Activated naive CD8-positive, alpha-beta T cell (primary cell): ENCODE data around the gene STK17A.
"Not testable (repeated sequence)": the region's sequence is repeated elsewhere in the genome, so short reads cannot be mapped to it uniquely, and the experiment has no call there.

Experiments used
- H3K27ac Mint-ChIP-seq: one replicate; pipeline ENCODE4 v1.8.0; 2021; ENCODE audit warnings: mixed read lengths
- H3K27me3 Mint-ChIP-seq: one replicate; pipeline ENCODE4 v1.8.0; 2021; ENCODE audit warnings: mixed read lengths
- H3K36me3 Mint-ChIP-seq: one replicate; pipeline ENCODE4 v1.8.0; 2021; ENCODE audit warnings: mixed read lengths
- H3K4me1 Mint-ChIP-seq: one replicate; pipeline ENCODE4 v1.8.0; 2021; ENCODE audit warnings: low read depth, mixed read lengths
- H3K4me3 Mint-ChIP-seq: one replicate; pipeline ENCODE4 v1.8.0; 2021; ENCODE audit warnings: mild to moderate bottlenecking, mixed read lengths
- H3K9me3 Mint-ChIP-seq: one replicate; pipeline ENCODE4 v1.8.0; 2021; ENCODE audit warnings: low read depth, mixed read lengths

STK17A gene

DNA sequence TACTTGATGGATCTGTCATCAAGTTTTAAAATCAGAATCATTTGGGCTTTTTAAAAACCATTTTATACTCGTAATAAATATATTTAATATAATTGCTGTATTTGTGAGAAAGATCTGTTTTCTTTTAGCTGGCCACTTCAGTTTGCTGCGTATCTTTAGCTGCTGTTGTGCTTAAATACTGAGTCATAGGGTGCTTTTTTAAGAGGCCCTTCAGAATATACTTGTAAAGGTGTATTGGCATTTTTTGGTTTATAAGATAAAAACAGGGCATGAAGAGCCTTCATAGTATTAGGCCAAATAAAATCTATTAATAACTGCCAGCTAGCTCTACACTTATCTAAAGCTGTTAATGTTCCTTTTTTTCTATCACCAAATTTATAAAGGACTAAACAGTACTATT lies 43.8 kb downstream of the STK17A start:
- peaks cover 26% of the 10 kb centered on the region for H3K36me3 Mint-ChIP-seq
- no peaks in the 10 kb centered on the region for H3K9me3 Mint-ChIP-seq
- H3K4me1 Mint-ChIP-seq = peaks cover 91% of the 10 kb centered on the region
- H3K4me3 Mint-ChIP-seq = no peak overlapping the region
- no peaks in the 10 kb centered on the region for H3K27me3 Mint-ChIP-seq
- peak overlapping the region; percentile 84 for H3K27ac Mint-ChIP-seq

DNA sequence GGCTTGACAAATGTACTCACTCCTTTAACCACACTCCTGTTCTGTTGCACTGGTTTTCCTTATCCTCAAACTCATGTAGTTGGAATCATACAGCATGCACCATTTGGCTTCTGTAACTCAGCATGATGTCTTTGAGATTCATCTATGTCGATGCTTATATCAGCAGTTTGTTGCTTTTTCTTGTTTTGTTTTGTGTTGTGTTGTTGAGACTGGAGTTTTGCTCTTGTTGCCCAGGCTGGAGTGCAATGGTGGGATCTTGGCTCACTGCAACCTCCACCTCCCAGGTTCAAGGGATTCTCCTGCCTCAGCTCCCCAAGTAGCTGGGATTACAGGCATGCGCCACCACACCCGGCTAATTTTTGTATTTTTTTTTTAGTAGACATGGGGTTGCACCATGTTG lies 44.9 kb downstream of the STK17A start:
- H3K9me3 Mint-ChIP-seq, H3K27me3 Mint-ChIP-seq: not testable (repeated sequence)
- H3K4me3 Mint-ChIP-seq = peak overlapping the region; percentile 5
- peak overlapping the region; percentile 84 for H3K27ac Mint-ChIP-seq
- peaks cover 91% of the 10 kb centered on the region for H3K4me1 Mint-ChIP-seq
- peaks cover 31% of the 10 kb centered on the region for H3K36me3 Mint-ChIP-seq

DNA sequence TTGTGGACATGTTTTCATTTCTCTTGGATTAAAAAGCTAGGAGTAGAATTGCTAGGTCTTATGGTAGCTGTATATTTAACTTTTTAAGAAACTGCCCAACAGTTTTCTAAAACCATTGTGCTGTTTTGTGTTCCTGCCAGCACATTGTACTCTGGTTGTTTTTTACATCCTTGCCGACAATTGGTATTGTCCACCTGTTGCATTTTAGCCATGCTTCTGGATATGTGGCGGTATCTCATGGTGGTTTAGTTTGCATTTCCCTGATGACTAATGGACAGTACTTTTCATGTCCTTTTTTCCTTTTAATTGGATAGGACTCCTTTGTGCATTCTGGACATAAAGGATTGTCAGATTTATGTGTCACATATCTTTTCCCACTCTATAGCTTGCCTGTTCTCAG lies 45.5 kb downstream of the STK17A start:
- Mint-ChIP-seq H3K4me3 (no peak overlapping the region), H3K27ac (peak overlapping the region; percentile 84), H3K9me3 (no peaks in the 10 kb centered on the region), H3K27me3 (no peaks in the 10 kb centered on the region), H3K36me3 (peaks cover 35% of the 10 kb centered on the region), H3K4me1 (peaks cover 93% of the 10 kb centered on the region)

DNA sequence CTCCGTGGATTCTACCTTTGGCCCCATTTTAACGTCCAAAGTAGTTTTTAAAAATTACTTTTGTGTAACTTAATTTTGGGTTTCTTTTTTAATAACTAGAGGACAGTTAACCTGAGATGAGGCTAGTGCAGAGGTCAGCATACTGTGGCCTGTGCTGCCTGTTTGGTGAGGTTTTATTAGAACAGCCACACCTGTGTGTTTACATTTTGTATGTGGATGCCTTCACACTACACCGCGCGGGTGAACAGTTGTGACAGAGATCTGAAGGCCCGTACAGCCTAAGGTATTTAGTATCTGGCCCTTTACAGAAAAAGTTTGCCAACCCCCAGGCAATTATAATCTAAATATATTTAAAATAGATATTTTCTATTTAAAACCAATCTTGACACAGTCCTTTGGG lies 46.9 kb downstream of the STK17A start:
- Mint-ChIP-seq H3K9me3 (no peaks in the 10 kb centered on the region), H3K4me3 (peak overlapping the region; percentile 14), H3K27ac (peak overlapping the region; percentile 84), H3K4me1 (peaks cover 93% of the 10 kb centered on the region), H3K36me3 (peaks cover 36% of the 10 kb centered on the region), H3K27me3 (no peaks in the 10 kb centered on the region)

DNA sequence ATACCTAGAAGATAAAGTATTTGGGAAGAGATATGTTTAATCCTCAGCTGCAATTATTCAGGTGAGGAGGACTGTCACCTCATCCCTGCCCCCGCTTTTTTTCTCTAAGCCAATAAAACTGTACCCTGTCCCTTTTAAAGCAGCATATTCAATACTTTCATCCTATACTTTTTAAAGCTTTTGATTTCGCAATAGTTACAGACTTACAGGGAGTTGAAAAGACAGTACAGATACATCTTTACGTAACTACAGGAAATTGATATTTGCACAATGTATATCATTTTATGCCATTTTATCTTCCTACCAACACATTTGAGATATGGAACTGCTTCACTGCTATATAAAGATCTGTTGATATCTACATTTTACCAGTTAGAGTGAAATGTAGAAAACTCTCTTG lies 47.6 kb downstream of the STK17A start:
- H3K4me3 Mint-ChIP-seq = peak overlapping the region; percentile 46
- H3K4me1 Mint-ChIP-seq = peaks cover 92% of the 10 kb centered on the region
- no peaks in the 10 kb centered on the region for H3K9me3 Mint-ChIP-seq
- peaks cover 41% of the 10 kb centered on the region for H3K36me3 Mint-ChIP-seq
- peak overlapping the region; percentile 96 for H3K27ac Mint-ChIP-seq
- H3K27me3 Mint-ChIP-seq = no peaks in the 10 kb centered on the region

DNA sequence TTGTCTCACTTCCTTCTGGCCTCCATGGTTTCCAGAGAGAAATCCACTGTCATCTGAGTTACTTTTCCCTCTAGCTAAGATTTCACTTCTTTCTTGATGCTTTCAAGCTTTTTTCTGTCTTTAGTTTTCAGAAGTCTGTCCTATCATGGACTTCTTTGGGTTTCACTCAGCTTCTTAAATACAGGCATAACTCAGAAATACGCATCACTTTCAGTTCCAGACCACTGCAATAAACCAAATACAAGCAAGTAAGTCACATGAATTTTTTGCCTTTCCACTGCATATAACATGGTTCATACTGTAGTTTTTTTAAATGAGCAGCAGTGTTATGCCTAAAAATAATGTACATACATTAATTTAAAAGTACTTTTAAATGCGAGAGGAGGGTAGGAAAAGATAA lies 48.7 kb downstream of the STK17A start:
- Mint-ChIP-seq H3K4me3 (peak overlapping the region; percentile 81), H3K36me3 (peaks cover 41% of the 10 kb centered on the region), H3K4me1 (peaks cover 93% of the 10 kb centered on the region), H3K27ac (peak overlapping the region; percentile 96), H3K27me3 (no peaks in the 10 kb centered on the region), H3K9me3 (no peaks in the 10 kb centered on the region)

DNA sequence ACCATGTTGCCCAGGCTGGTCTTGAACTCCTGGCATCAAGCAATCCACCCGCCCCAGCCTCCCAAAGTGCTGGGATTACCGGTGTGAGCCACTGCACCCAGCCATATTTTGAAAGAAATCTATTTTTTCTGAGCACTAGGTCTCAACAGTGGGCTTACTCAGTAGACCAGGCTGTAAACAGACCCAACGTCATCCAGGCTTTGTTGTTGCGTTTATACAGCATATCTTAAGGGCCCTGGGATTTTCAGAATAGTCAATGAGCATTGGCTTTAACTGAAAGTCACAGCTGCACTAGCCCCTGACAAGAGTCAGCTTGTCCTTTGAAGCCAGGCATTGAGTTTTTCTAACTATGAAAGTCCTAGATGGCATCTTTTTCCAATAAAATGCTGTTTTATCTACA lies 49.8 kb downstream of the STK17A start:
- no peaks in the 10 kb centered on the region for H3K27me3 Mint-ChIP-seq
- peak overlapping the region; percentile 81 for H3K4me3 Mint-ChIP-seq
- peak overlapping the region; percentile 96 for H3K27ac Mint-ChIP-seq
- peaks cover 47% of the 10 kb centered on the region for H3K36me3 Mint-ChIP-seq
- H3K9me3 Mint-ChIP-seq = no peaks in the 10 kb centered on the region
- H3K4me1 Mint-ChIP-seq = peaks cover 93% of the 10 kb centered on the region

DNA sequence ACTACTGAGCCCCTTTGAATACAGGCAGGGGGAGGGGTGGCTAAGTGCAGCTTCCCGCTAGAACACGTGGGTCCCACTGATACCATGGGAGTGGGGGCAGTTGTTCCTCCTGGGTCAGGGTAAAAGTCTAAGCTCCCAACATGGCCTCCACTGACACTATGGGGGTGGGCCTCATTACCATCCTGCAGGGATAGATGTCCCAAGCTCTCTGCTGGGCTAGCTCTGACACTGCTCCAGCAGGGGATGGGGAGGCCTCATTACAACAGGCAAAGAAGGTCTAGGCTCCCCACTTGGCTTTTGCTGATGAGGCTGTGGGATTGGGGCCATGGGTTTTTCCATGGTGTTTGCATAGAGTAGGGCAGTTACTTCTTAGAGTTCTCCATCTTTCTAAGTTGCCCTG lies 51.5 kb downstream of the STK17A start:
- H3K4me1 Mint-ChIP-seq = peaks cover 93% of the 10 kb centered on the region
- peak overlapping the region; percentile 96 for H3K27ac Mint-ChIP-seq
- H3K4me3 Mint-ChIP-seq = no peak overlapping the region
- H3K36me3 Mint-ChIP-seq = peaks cover 48% of the 10 kb centered on the region
- H3K27me3 Mint-ChIP-seq = no peaks in the 10 kb centered on the region
- H3K9me3 Mint-ChIP-seq = no peaks in the 10 kb centered on the region

DNA sequence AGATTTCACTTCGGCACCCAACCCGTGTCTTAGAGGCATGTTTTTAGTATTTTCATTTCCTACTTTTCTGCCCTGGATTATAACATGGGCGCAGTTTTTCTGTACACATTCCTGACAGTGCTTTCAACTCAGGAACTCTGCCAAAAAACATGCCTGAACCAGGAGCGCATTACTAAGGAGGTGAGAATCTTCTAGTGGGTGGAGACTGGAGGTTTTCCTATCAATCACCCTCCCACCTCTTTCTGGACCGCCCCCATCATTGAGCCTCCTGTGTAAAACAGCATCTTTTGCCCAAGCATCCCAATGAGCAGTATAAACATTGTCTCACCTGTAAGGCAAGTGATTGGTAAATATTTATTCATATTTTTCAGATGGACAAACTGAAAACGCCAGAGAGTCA lies 53.2 kb downstream of the STK17A start:
- peak overlapping the region; percentile 90 for H3K27ac Mint-ChIP-seq
- no peaks in the 10 kb centered on the region for H3K27me3 Mint-ChIP-seq
- H3K9me3 Mint-ChIP-seq = no peaks in the 10 kb centered on the region
- peaks cover 95% of the 10 kb centered on the region for H3K4me1 Mint-ChIP-seq
- peaks cover 49% of the 10 kb centered on the region for H3K36me3 Mint-ChIP-seq
- H3K4me3 Mint-ChIP-seq = no peak overlapping the region

DNA sequence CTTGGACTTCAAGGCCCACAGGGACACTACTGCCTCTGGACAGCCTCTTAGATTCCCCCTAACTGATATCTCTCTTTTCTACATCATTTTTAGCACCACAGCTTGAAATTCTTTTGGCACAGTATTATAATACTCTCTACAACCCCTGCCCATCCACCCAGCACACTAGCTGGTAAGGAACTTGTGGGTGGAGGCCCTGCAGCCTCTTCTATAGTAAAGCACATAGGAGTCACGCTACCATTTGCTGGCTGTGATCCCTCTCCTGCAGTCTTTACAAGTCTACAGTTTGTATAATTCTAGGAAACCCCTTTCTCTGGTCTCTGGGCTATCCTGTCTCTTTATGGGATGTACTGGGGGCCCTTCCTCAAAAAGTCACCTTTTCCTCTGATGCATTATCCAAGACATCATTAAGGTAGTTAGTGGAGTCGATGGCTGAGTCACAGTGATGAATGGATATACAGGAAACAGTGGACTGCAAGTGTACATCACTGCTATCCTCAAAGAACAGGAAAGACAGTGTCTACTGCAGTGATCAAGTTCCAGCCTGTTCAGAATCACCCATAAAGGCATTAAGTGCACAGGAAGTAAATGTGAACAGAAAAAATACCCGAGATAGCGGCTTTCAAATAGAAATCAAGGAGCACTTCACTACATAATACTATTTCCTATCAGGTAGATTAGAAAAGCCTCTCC lies 54.4 kb downstream of the STK17A start:
- Mint-ChIP-seq H3K27me3 (no peaks in the 10 kb centered on the region), H3K4me3 (peak overlapping the region; percentile 78), H3K9me3 (no peaks in the 10 kb centered on the region), H3K4me1 (peaks cover 94% of the 10 kb centered on the region), H3K27ac (peak overlapping the region; percentile 90), H3K36me3 (peaks cover 42% of the 10 kb centered on the region)

DNA sequence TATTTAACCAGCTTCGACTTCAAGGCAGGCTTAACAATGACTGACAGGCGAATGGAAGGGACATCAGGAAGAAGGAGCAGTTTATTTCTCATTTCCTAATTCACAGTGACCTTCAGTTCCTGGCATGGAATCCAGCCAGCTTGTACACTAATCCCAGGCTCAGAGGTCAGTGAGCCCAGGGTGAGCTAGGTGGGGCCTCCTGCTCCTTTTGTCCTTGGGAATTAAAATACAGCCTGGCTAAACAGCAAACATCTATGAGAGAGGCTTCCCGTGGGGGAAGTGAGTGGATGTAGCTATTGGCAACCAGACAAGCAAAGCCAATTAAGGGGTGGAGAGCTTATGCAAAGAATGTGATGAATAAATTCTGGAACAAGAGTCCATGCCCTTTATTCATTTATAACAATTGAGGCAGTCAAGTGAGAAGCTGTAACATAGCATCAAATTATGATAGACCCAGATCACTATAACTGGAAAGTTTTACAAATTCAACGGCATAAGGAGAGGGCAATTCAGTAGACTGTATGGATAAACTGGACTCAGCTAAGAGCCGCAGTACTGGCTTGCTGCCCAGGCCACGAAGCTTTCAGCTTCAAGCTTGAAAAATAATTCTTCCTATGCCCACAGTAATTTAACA lies 57.1 kb downstream of the STK17A start:
- Mint-ChIP-seq H3K36me3 (peaks cover 39% of the 10 kb centered on the region), H3K27me3 (no peaks in the 10 kb centered on the region), H3K4me1 (peaks cover 95% of the 10 kb centered on the region), H3K27ac (peak overlapping the region; percentile 90), H3K9me3 (no peaks in the 10 kb centered on the region), H3K4me3 (peak overlapping the region; percentile 14)

DNA sequence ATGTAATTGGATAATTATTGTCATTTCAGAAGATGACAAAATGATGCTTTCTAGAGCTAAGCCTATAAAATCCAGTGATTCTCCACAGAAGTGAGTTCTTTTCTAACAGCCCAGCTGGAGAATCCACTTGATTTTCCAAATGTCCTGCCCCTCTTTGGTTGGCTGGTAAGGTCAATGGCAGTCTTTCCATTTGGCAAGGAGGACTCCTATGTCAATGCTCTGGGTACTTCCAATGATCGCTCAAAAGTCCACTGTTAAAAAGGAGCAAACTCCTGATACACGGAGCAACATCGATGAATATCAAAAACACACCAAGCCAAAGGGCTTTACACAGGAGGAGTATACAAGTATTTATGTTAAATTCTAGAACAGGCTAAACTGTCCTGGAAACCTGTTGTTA lies 57.8 kb downstream of the STK17A start:
- Mint-ChIP-seq H3K9me3 (no peaks in the 10 kb centered on the region), H3K4me3 (no peak overlapping the region), H3K27me3 (no peaks in the 10 kb centered on the region)

DNA sequence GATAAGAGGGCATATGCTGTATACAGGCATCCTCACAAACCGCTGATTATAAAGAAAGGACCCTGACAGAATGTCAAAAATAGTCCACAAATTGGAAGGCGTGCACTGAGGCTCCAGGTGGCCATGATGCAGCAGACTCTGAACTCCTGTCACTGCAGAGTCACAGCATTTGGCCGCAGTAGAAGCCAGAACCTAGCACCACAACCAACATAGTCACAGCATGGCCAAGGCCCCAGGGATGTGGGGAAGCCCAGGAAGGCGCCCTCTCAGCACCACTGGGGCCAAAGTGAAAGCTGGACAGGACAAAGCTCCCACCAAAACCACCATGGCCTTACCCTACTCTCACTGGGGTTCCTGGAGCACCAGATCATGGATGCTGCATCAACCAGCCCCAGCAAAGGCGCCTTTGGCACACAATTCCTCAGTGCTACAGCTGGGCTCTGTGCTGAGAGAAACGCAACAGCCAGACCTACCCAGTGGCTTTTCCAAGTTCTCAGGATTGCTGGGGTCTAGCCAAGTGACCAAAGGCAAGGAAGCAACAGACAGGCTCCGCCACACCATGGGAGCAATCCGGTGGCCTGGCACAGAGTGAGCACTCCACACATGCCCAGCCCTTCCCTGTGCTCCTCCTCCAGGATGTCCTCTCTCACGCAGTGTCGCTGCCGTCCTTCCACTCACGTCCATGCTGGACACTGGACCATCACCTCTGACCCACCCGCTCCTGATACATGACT lies 60.2 kb downstream of the STK17A start:
- Mint-ChIP-seq H3K4me3 (peak overlapping the region; percentile 51), H3K27ac (peak overlapping the region; percentile 85), H3K4me1 (peaks cover 95% of the 10 kb centered on the region), H3K9me3 (no peaks in the 10 kb centered on the region), H3K27me3 (no peaks in the 10 kb centered on the region), H3K36me3 (peaks cover 33% of the 10 kb centered on the region)

More for the DNA sequence above, 57.8 kb downstream of the STK17A start:
- Mint-ChIP-seq H3K4me1 (peaks cover 95% of the 10 kb centered on the region), H3K36me3 (peaks cover 38% of the 10 kb centered on the region), H3K27ac (peak overlapping the region; percentile 90)

DNA sequence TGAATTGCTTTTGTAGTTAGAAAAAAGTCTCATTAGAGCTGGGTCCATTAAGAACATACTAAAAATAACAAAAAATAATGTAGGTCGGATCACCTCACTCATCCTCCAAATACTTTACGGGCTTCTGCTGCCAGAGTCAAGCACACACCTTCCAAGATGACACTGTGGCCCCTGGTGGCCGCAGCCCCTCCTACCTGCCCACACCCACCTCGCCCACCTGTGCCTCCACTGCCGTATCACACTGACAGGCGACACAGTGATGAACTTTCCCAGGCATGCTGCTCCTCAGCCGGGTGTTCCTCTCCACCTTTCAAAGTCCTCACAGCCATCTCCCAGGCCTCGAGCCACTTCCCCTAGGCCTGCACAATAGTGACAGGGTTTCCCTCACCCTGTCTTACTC lies 60.9 kb downstream of the STK17A start:
- H3K4me3 Mint-ChIP-seq = peak overlapping the region; percentile 42
- H3K4me1 Mint-ChIP-seq = peaks cover 96% of the 10 kb centered on the region
- H3K9me3 Mint-ChIP-seq = no peaks in the 10 kb centered on the region
- peak overlapping the region; percentile 85 for H3K27ac Mint-ChIP-seq
- H3K27me3 Mint-ChIP-seq = no peaks in the 10 kb centered on the region
- peaks cover 32% of the 10 kb centered on the region for H3K36me3 Mint-ChIP-seq

DNA sequence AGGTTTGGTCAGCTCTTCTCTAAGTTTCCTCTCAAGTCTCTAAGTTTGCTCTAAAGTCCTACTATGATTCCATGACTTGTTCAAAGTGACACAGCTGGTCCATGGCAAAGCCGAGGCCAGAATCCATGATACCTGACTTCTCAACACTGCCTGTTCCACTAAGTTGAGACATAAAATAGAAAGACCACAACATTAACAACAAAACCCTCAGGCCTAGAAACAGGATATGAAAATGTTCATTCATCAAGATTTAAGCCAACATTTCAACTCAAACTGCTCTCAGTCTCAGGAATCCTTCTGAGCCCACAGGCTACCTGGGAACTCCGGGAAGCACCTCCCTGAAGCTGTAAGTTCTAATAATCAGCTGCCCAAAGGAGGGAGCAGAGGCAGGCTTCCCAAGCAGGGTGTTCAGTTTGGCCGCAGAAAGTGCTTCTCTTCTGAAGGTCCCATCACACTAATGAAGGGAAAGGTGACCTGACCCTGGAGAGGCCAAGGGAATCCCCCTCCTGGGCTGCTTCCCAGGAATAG lies 62.9 kb downstream of the STK17A start:
- peak overlapping the region; percentile 97 for H3K27ac Mint-ChIP-seq
- no peaks in the 10 kb centered on the region for H3K9me3 Mint-ChIP-seq
- H3K27me3 Mint-ChIP-seq = no peaks in the 10 kb centered on the region
- peaks cover 97% of the 10 kb centered on the region for H3K4me1 Mint-ChIP-seq
- peak overlapping the region; percentile 75 for H3K4me3 Mint-ChIP-seq
- peaks cover 29% of the 10 kb centered on the region for H3K36me3 Mint-ChIP-seq
